H1 (cell line): ENCODE data around the gene NEU2. TPM values are rescaled to one million over a fixed set of nuclear protein-coding genes. Genes with fewer than 3 reads are reported as not detected.
A peak's percentile ranks its signal among the peaks of the same experiment; 100 is the strongest.

Experiments used
- CTCF ChIA-PET: fragments of 300-600 bp; sonication (Branson Sonifier 250); formaldehyde crosslinking; loops from one replicate; lab custom pipeline; 2021; ENCODE audit not compliant: partially characterized antibody; lab: Charles Lee
- POLR2A ChIA-PET: fragments of 300-600 bp; sonication (Branson Sonifier 250); formaldehyde crosslinking; loops from one replicate; lab custom pipeline; 2021; ENCODE audit warnings: inconsistent platforms; ENCODE audit not compliant: partially characterized antibody; lab: Charles Lee
- DNase-seq, 2 experiments: peaks; one replicate each; pipeline versions ENCODE4 v3.0.0 to v3.0.0-alpha.2; 2010 to 2022; ENCODE audit warnings: low spot score in 2 of 2, low read depth in 1 of 2, mixed read lengths in 1 of 2
- FAIRE-seq: peaks from 2 replicates; lab custom pipeline; 2011; peaks lifted over from hg19 to GRCh38; lab: Jason Lieb, UNC
- H2AFZ ChIP-seq: 2 replicates; pipeline ENCODE4 v1.8.1; 2012; ENCODE audit warnings: low read length, inconsistent platforms
- H2AK5ac ChIP-seq: 2 replicates; pipeline ENCODE4 v1.6.1; 2013; ENCODE audit warnings: low read depth, low read length
- H2BK120ac ChIP-seq: replicated peaks from 2 replicates; pipeline ENCODE3; 2013; ENCODE audit warnings: low read depth, low read length, inconsistent platforms
- H2BK12ac ChIP-seq: 2 replicates; pipeline ENCODE4 v1.6.1; 2013; ENCODE audit warnings: low read depth, low read length
- H2BK15ac ChIP-seq: 2 replicates; pipeline ENCODE4 v1.6.1; 2013; ENCODE audit warnings: low read length
- H2BK20ac ChIP-seq: 2 replicates; pipeline ENCODE4 v1.6.1; 2013; ENCODE audit warnings: low read length
- H2BK5ac ChIP-seq: 2 replicates; pipeline ENCODE4 v1.6.1; 2013; ENCODE audit warnings: low read depth, low read length
- H3K14ac ChIP-seq: 2 replicates; pipeline ENCODE4 v1.6.1; 2013; ENCODE audit warnings: inconsistent platforms; ENCODE audit not compliant: insufficient read length
- H3K18ac ChIP-seq: 2 replicates; pipeline ENCODE4 v1.6.1; 2013; ENCODE audit warnings: low read length; ENCODE audit errors: extremely low read depth
- H3K23ac ChIP-seq: 2 replicates; pipeline ENCODE4 v1.6.1; 2013; ENCODE audit warnings: inconsistent platforms; ENCODE audit not compliant: insufficient read length
- H3K23me2 ChIP-seq: 2 replicates; pipeline ENCODE4 v1.6.1; 2013; ENCODE audit warnings: low read depth, low read length
- H3K27ac ChIP-seq: 2 replicates; pipeline ENCODE4 v1.6.1; 2011; ENCODE audit warnings: low read depth, low read length, inconsistent platforms
- H3K27me3 ChIP-seq, 4 experiments: replicated peaks in 1 of 4; 1 replicate in 1 of 4; 2 replicates in 3 of 4; pipeline versions ENCODE4 v1.6.1 to v1.8.1; 2011 to 2013; ENCODE audit warnings: low read length in 3 of 4, mild to moderate bottlenecking in 3 of 4, inconsistent platforms in 2 of 4, mixed read lengths in 2 of 4, moderate library complexity in 1 of 4; ENCODE audit not compliant: control insufficient read depth in 3 of 4, insufficient read depth in 3 of 4; ENCODE audit errors: extremely low read depth in 1 of 4
- H3K36me3 ChIP-seq, 4 experiments: 2 replicates each; pipeline versions ENCODE4 v1.6.1 to v1.8.1; 2011 to 2013; ENCODE audit warnings: mild to moderate bottlenecking in 4 of 4, low read length in 3 of 4, moderate library complexity in 2 of 4, control low read depth in 1 of 4, inconsistent platforms in 1 of 4; ENCODE audit not compliant: insufficient read depth in 4 of 4, control insufficient read depth in 2 of 4
- H3K4ac ChIP-seq: replicated peaks from 2 replicates; pipeline ENCODE3; 2013; ENCODE audit warnings: low read length, low read depth, mixed read lengths, inconsistent platforms; ENCODE audit not compliant: insufficient read length
- H3K4me1 ChIP-seq, 4 experiments: replicated peaks in 1 of 4; 1 replicate in 1 of 4; 2 replicates in 3 of 4; pipeline versions ENCODE4 v1.6.1 to v1.8.1; 2011 to 2013; ENCODE audit warnings: low read length in 3 of 4, inconsistent platforms in 2 of 4, mixed read lengths in 1 of 4; ENCODE audit not compliant: insufficient read depth in 4 of 4, control insufficient read depth in 3 of 4
- H3K4me2 ChIP-seq, 2 experiments: 2 replicates each; pipeline versions ENCODE4 v1.6.1 to v1.8.1; 2011 to 2013; ENCODE audit warnings: low read depth in 2 of 2, low read length in 2 of 2, control low read depth in 1 of 2, inconsistent platforms in 1 of 2, mild to moderate bottlenecking in 1 of 2; ENCODE audit not compliant: insufficient read depth in 1 of 2
- H3K4me3 ChIP-seq, 4 experiments: fragments of 200-600, 300-600 bp in 1 of 4; sonication (generic), shearing (Covaris generic), sonication (Bioruptor Twin) in 1 of 4; 2 replicates each; pipeline versions ENCODE4 v1.5.1 to v1.8.1; 2011 to 2016; ENCODE audit warnings: low read length in 4 of 4, low read depth in 3 of 4, control low read depth in 2 of 4, inconsistent platforms in 2 of 4, mild to moderate bottlenecking in 2 of 4, mixed read lengths in 1 of 4, moderate library complexity in 1 of 4; ENCODE audit not compliant: insufficient read depth in 2 of 4; ENCODE audit errors: extremely low read depth in 1 of 4
- H3K56ac ChIP-seq: replicated peaks from 2 replicates; pipeline ENCODE3; 2013; ENCODE audit warnings: low read depth, mild to moderate bottlenecking, mixed read lengths, low read length, inconsistent platforms; ENCODE audit not compliant: insufficient read length
- H3K79me1 ChIP-seq: 2 replicates; pipeline ENCODE4 v1.6.1; 2013; ENCODE audit warnings: low read depth, low read length, control low read depth
- H3K79me2 ChIP-seq, 2 experiments: 2 replicates each; pipeline versions ENCODE4 v1.6.1 to v1.8.1; 2012 to 2013; ENCODE audit warnings: low read length in 2 of 2, mild to moderate bottlenecking in 2 of 2, inconsistent platforms in 1 of 2; ENCODE audit not compliant: insufficient read depth in 2 of 2, control insufficient read depth in 1 of 2
- H3K9ac ChIP-seq, 4 experiments: replicated peaks in 1 of 4; 1 replicate in 1 of 4; 2 replicates in 3 of 4; pipeline versions ENCODE4 v1.6.1 to v1.8.1; 2011 to 2013; ENCODE audit warnings: low read depth in 3 of 4, low read length in 3 of 4, control low read depth in 2 of 4, mild to moderate bottlenecking in 2 of 4, moderate library complexity in 2 of 4, inconsistent platforms in 1 of 4; ENCODE audit errors: extremely low read depth in 1 of 4
- H3K9me3 ChIP-seq, 2 experiments: 2 replicates each; pipeline versions ENCODE4 v1.6.1 to v1.8.1; 2012 to 2013; ENCODE audit warnings: mild to moderate bottlenecking in 2 of 2, moderate library complexity in 2 of 2, control low read depth in 1 of 2, inconsistent platforms in 1 of 2, low read depth in 1 of 2, low read length in 1 of 2, mixed read lengths in 1 of 2; ENCODE audit not compliant: insufficient read depth in 2 of 2
- H4K20me1 ChIP-seq, 2 experiments: replicated peaks in 1 of 2; 2 replicates each; pipeline versions ENCODE3 to v1.8.1; 2011 to 2013; ENCODE audit warnings: inconsistent platforms in 2 of 2, low read length in 2 of 2, mild to moderate bottlenecking in 1 of 2; ENCODE audit not compliant: insufficient read depth in 2 of 2, control insufficient read depth in 1 of 2
- H4K5ac ChIP-seq: 2 replicates; pipeline ENCODE4 v1.6.1; 2013; ENCODE audit warnings: low read length, low read depth, mixed read lengths, inconsistent platforms; ENCODE audit not compliant: insufficient read length
- H4K8ac ChIP-seq: 2 replicates; pipeline ENCODE4 v1.8.0; 2013; ENCODE audit warnings: mild to moderate bottlenecking, moderate library complexity, low read length, inconsistent platforms; ENCODE audit not compliant: insufficient read depth; ENCODE audit errors: extremely low read depth
- H4K91ac ChIP-seq: replicated peaks from 2 replicates; pipeline ENCODE3; 2013; ENCODE audit warnings: low read length, mixed read lengths, inconsistent platforms; ENCODE audit not compliant: insufficient read length
- BCL11A ChIP-seq, 2 experiments: IDR thresholded peaks; one replicate each; pipeline ENCODE4 v1.6.1; 2011; ENCODE audit warnings: low read depth in 2 of 2, low read length in 2 of 2, mild to moderate bottlenecking in 2 of 2
- EGR1 ChIP-seq: IDR thresholded peaks from 2 replicates; pipeline ENCODE4 v1.6.1; 2011; ENCODE audit warnings: low read depth, low read length, borderline replicate concordance
- EP300 ChIP-seq, 2 experiments: IDR thresholded peaks; 1 replicate in 1 of 2; 2 replicates in 1 of 2; pipeline ENCODE4 v1.6.1; 2011 to 2012; ENCODE audit warnings: low read depth in 2 of 2, low read length in 2 of 2, mild to moderate bottlenecking in 2 of 2, borderline replicate concordance in 1 of 2, inconsistent platforms in 1 of 2, moderate library complexity in 1 of 2
- RXRA ChIP-seq: IDR thresholded peaks from 2 replicates; pipeline ENCODE4 v1.6.1; 2011; ENCODE audit warnings: low read depth, mild to moderate bottlenecking, low read length, moderate library complexity; ENCODE audit not compliant: insufficient read depth
- SP4 ChIP-seq: IDR thresholded peaks from 2 replicates; pipeline ENCODE4 v1.6.1; 2012; ENCODE audit warnings: low read length, inconsistent platforms
- WGBS, 2 experiments: shearing (Covaris generic) in 1 of 2; methylation state at CpG; one replicate each; pipeline versions ENCODE4 v1.1.6 to v1.1.7; 2013 to 2015; ENCODE audit warnings: low lambda C conversion rate in 2 of 2, mixed read lengths in 2 of 2, inconsistent platforms in 1 of 2, low coverage in 1 of 2, missing lambda C conversion rate in 1 of 2; ENCODE audit not compliant: insufficient replicate concordance in 2 of 2, insufficient coverage in 1 of 2, insufficient read length in 1 of 2; ENCODE audit errors: extremely low coverage in 1 of 2, missing lambda C conversion rate in 1 of 2; 5-methylcytosine and 5-hydroxymethylcytosine counted together
- polyA plus RNA-seq, 7 experiments: library from polyadenylated mRNA; depleted of rRNA in 3 of 7; stranded (reverse) in 5 of 7; unstranded in 2 of 7; fragments of >200 nt in 5 of 7; fragments of 200-250 nt in 2 of 7; gene quantifications; 1 replicate in 5 of 7; 2 replicates in 1 of 7; 4 replicates in 1 of 7; pipeline versions ENCODE4 v1.2.1 to v1.2.3, GENCODE V29; 2011 to 2013; ENCODE audit warnings: missing spikeins in 2 of 7, mixed read lengths in 2 of 7
- total RNA-seq: library from RNA; stranded (reverse); fragmentation: NEBNext Ultra II Directional; extraction: Animal tissue kit (Norgen Biotek cat#: 25700); gene quantifications from 2 replicates; pipeline ENCODE4 v1.2.1, GENCODE V29; 2021

NEU2 gene
- total and polyA plus RNA-seq, 2 of the 8 experiments (the other 6 are each of a cell fraction or from before 2014, with no cell fraction given): 0.12 TPM; not detected in 1

- ChIA-PET CTCF (interaction anchor here (1.0 to 1.2 kb wide), 2 partner anchors 9 to 13 kb away, joined by 4 to 5 read pairs; no protein-coding TSS in a partner anchor), POLR2A (no interaction called here)
- Histone ChIP-seq H3K4me3 (no peak overlapping the region), H2AK5ac (no peak overlapping the region), H4K20me1 (no peaks in the 10 kb centered on the region), H3K23me2 (no peaks in the 10 kb centered on the region; the same call in 1 of the 2 replicates), H2BK120ac (no peak overlapping the region), H3K23ac (no peak overlapping the region), H3K36me3 (no peaks in the 10 kb centered on the region), H2BK15ac (no peak overlapping the region), H4K91ac (no peak overlapping the region), H4K8ac (peak overlapping the region; percentile 36; the same call in 1 of the 2 replicates), H2BK5ac (no peak overlapping the region), H3K9me3 (no peaks in the 10 kb centered on the region), H3K14ac (no peak overlapping the region), H3K9ac (no peak overlapping the region), H3K27me3 (no peaks in the 10 kb centered on the region), H3K4me1 (no peaks in the 10 kb centered on the region), H3K79me2 (no peaks in the 10 kb centered on the region), H3K79me1 (no peaks in the 10 kb centered on the region), H3K27ac (no peak overlapping the region), H2BK12ac (no peak overlapping the region), H3K4me2 (no peak overlapping the region), H3K4ac (no peak overlapping the region), H3K18ac (no peak overlapping the region), H3K56ac (no peak overlapping the region), H4K5ac (no peak overlapping the region), H2AFZ (no peak overlapping the region), H2BK20ac (no peak overlapping the region)
- TF ChIP-seq EGR1 (no peak), BCL11A (IDR thresholded peaks at IDR 0.05; ENCODE audit: low read depth in 2 of 2, low read length in 2 of 2) (no peak), RXRA (no peak), SP4 (no peak), EP300 (IDR thresholded peaks at IDR 0.05; ENCODE audit: borderline replicate concordance in 1 of 2, low read depth in 2 of 2, low read length in 2 of 2) (no peak)
- FAIRE-seq (no peak), DNase-seq (no peak)
- WGBS, 2 experiments: 77% methylated on average over 2 of the region's 2 CpGs; no CpG with 5 or more reads in 1 of the 2 experiments
Observed at GRCh38 chr2:233020454-233020853, 12.0 kb upstream of the NEU2 start.
